HCT116 (cell line): ENCODE measurements around the gene C11orf42. TPM values are rescaled to one million over a fixed set of nuclear protein-coding genes. Genes with fewer than 3 reads are reported as not detected.
A peak's percentile ranks its signal among the peaks of the same experiment; 100 is the strongest.

Source experiments
- ATAC-seq: fragments of 200-7000 bp; cut with Tn5 transposase; 2 replicates; pipeline ENCODE4 v1.9.1; 2020; ENCODE audit warnings: mild to moderate bottlenecking, moderate library complexity
- BruUV-seq: library from RNA; stranded (reverse); fragments of 400-500 nt; replicated peaks from 2 replicates; lab custom pipeline; 2021; lab: Mats Ljungman, UMichigan
- CTCF ChIA-PET: fragments of 300-600 bp; sonication (Branson Sonifier 250); formaldehyde crosslinking; loops from one replicate; lab custom pipeline; 2021; ENCODE audit warnings: antibody characterized with exemption; lab: Charles Lee
- POLR2A ChIA-PET: fragments of 300-600, 350-600 bp; sonication (Branson Sonifier 250); formaldehyde crosslinking; loops from one replicate; lab custom pipeline; 2021; ENCODE audit warnings: antibody characterized with exemption; lab: Charles Lee
- RAD21 ChIA-PET, 2 experiments: fragments of 300-600 bp; sonication (Branson Sonifier 250); formaldehyde crosslinking; loops; one replicate each; lab custom pipeline; 2023; ENCODE audit warnings: low total read pairs in 2 of 2; ENCODE audit not compliant: uncharacterized antibody in 2 of 2, unreplicated experiment in 2 of 2, low non-redundant PET in 1 of 2; lab: Charles Lee
- DNase-seq: peaks from one replicate; pipeline ENCODE4 v3.0.0-alpha.2; 2010; ENCODE audit warnings: low read depth, low spot score
- H2AFZ ChIP-seq: fragments of 200-600 bp; shearing (Covaris generic), sonication (generic); 2 replicates; pipeline ENCODE4 v1.6.1; 2017; ENCODE audit warnings: low read depth, mixed run types, mixed read lengths, antibody characterized with exemption, low read length; ENCODE audit not compliant: poor library complexity, severe bottlenecking
- H3K27ac ChIP-seq: 2 replicates; pipeline ENCODE4 v1.5.1; 2012; ENCODE audit warnings: low read depth, low read length
- H3K27me3 ChIP-seq: fragments of 200-600 bp; sonication (generic); 2 replicates; pipeline ENCODE4 v1.6.1; 2016; ENCODE audit warnings: mixed run types, low read length, mixed read lengths; ENCODE audit not compliant: insufficient read depth
- H3K36me3 ChIP-seq, 2 experiments: fragments of 200-500 bp in 1 of 2; fragments of 200-600 bp in 1 of 2; sonication (Bioruptor generic) in 1 of 2; sonication (generic) in 1 of 2; 2 replicates each; pipeline versions ENCODE4 v1.5.1 to v1.6.1; 2014 to 2016; ENCODE audit warnings: low read length in 2 of 2, inconsistent platforms in 1 of 2, mixed read lengths in 1 of 2, mixed run types in 1 of 2; ENCODE audit not compliant: insufficient read depth in 2 of 2, control insufficient read depth in 1 of 2
- H3K4me1 ChIP-seq, 2 experiments: fragments of 200-600 bp in 1 of 2; sonication (generic) in 1 of 2; 2 replicates each; pipeline versions ENCODE4 v1.5.1 to v1.6.1; 2012 to 2017; ENCODE audit warnings: low read length in 2 of 2, inconsistent platforms in 1 of 2, mild to moderate bottlenecking in 1 of 2, mixed read lengths in 1 of 2, mixed run types in 1 of 2, moderate library complexity in 1 of 2; ENCODE audit not compliant: insufficient read depth in 2 of 2, control insufficient read depth in 1 of 2
- H3K4me2 ChIP-seq: fragments of 200-600 bp; sonication (generic); 2 replicates; pipeline ENCODE4 v1.6.1; 2017; ENCODE audit warnings: mixed run types, low read length, mixed read lengths
- H3K4me3 ChIP-seq, 2 experiments: fragments of 200-600 bp in 1 of 2; sonication (generic) in 1 of 2; replicated peaks in 1 of 2; 2 replicates each; pipeline ENCODE4 v1.5.1; 2011 to 2016; ENCODE audit warnings: low read length in 2 of 2, control low read depth in 1 of 2, low read depth in 1 of 2, mild to moderate bottlenecking in 1 of 2, mixed read lengths in 1 of 2, mixed run types in 1 of 2
- H3K79me2 ChIP-seq: fragments of 200-600 bp; sonication (generic); 2 replicates; pipeline ENCODE4 v1.6.1; 2017; ENCODE audit warnings: mild to moderate bottlenecking, mixed run types, low read length, moderate library complexity, mixed read lengths; ENCODE audit not compliant: insufficient read depth
- H3K9ac ChIP-seq: fragments of 200-600 bp; sonication (generic); 2 replicates; pipeline ENCODE4 v1.6.1; 2016; ENCODE audit warnings: low read length, mixed read lengths
- H3K9me2 ChIP-seq: fragments of 200-600 bp; sonication (generic), shearing (Covaris generic); 2 replicates; pipeline ENCODE4 v1.6.1; 2017; ENCODE audit warnings: mixed run types, mild to moderate bottlenecking, moderate library complexity; ENCODE audit not compliant: insufficient read depth
- H3K9me3 ChIP-seq, 2 experiments: fragments of 200-500 bp in 1 of 2; fragments of 200-600 bp in 1 of 2; sonication (Bioruptor generic) in 1 of 2; sonication (generic) in 1 of 2; 2 replicates each; pipeline ENCODE4 v1.6.1; 2014 to 2017; ENCODE audit warnings: low read length in 2 of 2, mixed read lengths in 2 of 2, inconsistent platforms in 1 of 2, low read depth in 1 of 2, mild to moderate bottlenecking in 1 of 2, mixed run types in 1 of 2, moderate library complexity in 1 of 2; ENCODE audit not compliant: control insufficient read depth in 1 of 2, insufficient read depth in 1 of 2
- H4K20me1 ChIP-seq: fragments of 200-600 bp; sonication (generic), shearing (Covaris generic); 2 replicates; pipeline ENCODE4 v1.6.1; 2017; ENCODE audit warnings: mixed run types, mild to moderate bottlenecking, moderate library complexity; ENCODE audit not compliant: insufficient read depth
- CBX3 ChIP-seq: IDR thresholded peaks from 2 replicates; pipeline ENCODE4 v1.6.1; 2012; ENCODE audit warnings: low read depth
- EGR1 ChIP-seq: IDR thresholded peaks from 2 replicates; pipeline ENCODE4 v1.6.1; 2012; ENCODE audit warnings: low read depth
- ELF1 ChIP-seq: IDR thresholded peaks from 2 replicates; pipeline ENCODE4 v1.6.1; 2012; ENCODE audit warnings: low read depth, borderline replicate concordance
- FOSL1 ChIP-seq: IDR thresholded peaks from 2 replicates; pipeline ENCODE4 v1.6.1; 2012; ENCODE audit warnings: low read depth
- POLR2A ChIP-seq: IDR thresholded peaks from 2 replicates; pipeline ENCODE4 v1.7.0; 2011; ENCODE audit warnings: borderline replicate concordance; ENCODE audit not compliant: insufficient read depth, insufficient read length; ENCODE audit errors: extremely low read depth
- POLR2AphosphoS5 ChIP-seq: IDR thresholded peaks from 2 replicates; pipeline ENCODE4 v1.6.1; 2011; ENCODE audit warnings: mild to moderate bottlenecking, low read depth, low read length, moderate library complexity
- RAD21 ChIP-seq: IDR thresholded peaks from 2 replicates; pipeline ENCODE4 v1.6.1; 2012; ENCODE audit warnings: low read depth, mild to moderate bottlenecking
- SIN3A ChIP-seq: IDR thresholded peaks from 2 replicates; pipeline ENCODE4 v1.6.1; 2012; ENCODE audit warnings: low read depth
- SRF ChIP-seq: IDR thresholded peaks from 2 replicates; pipeline ENCODE4 v1.6.1; 2012; ENCODE audit warnings: low read depth
- TCF7L2 ChIP-seq: IDR thresholded peaks from 2 replicates; pipeline ENCODE4 v1.7.0; 2011; ENCODE audit warnings: borderline replicate concordance, inconsistent platforms; ENCODE audit not compliant: insufficient read depth, insufficient read length; ENCODE audit errors: extremely low read depth
- intact Hi-C: fragments of 100-400 bp; cut with micrococcal nuclease; formaldehyde crosslinking; loops from 2 replicates; pipeline ENCODE4 v1.10.0; 2022
- total RNA-seq: library from RNA; stranded (reverse); gene quantifications from one replicate; pipeline ENCODE4 v1.2.1, GENCODE V29; 2021; ENCODE audit not compliant: unreplicated experiment
- TF ChIP-seq, protein P1 (sequence below): IDR thresholded peaks from 2 replicates; pipeline ENCODE4 v1.6.1; 2011; ENCODE audit warnings: mild to moderate bottlenecking, low read length, moderate library complexity; ENCODE audit not compliant: insufficient replicate concordance; ENCODE audit errors: extremely low read depth
- TF ChIP-seq, protein P2 (sequence below): IDR thresholded peaks from 2 replicates; pipeline ENCODE4 v1.6.1; 2012; ENCODE audit warnings: low read depth
- TF ChIP-seq, protein P3 (sequence below): IDR thresholded peaks from 2 replicates; pipeline ENCODE4 v1.6.1; 2012

C11orf42 gene
- total RNA-seq, 1 experiment from 2014 or later: not detected

DNA sequence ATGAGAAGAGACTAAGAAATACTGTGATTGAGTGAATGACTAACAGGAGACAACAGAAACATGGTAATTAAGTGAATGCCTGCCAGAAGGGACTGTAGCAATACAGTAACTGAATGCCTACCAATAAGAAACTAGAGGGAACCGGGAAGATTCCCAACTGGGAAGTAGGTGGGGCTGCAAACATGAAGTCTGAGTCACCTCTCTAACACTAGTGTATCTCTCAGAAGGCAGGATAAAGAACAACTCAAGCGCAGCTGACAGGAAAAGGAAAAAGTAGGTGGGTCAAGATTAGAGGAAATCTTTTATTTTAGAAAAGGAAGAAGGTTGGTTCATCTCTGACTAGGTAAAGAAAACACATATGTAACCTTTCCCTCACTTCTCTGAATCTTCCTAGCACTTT lies 14.0 kb downstream of the C11orf42 start:
- DNase-seq (no peak), ATAC-seq (peak; percentile 40; the same call in 1 of the 2 replicates)
- Histone ChIP-seq H3K4me2 (no peak overlapping the region), H3K27ac (no peak overlapping the region), H2AFZ (no peak overlapping the region), H3K79me2 (no peaks in the 10 kb centered on the region), H3K36me3 (peaks cover 13 to 26% of the 10 kb centered on the region in 2 experiments; a peak in 3 of 4 replicates), H3K9ac (no peak overlapping the region), H3K4me1 (peaks cover 0 to 7% of the 10 kb centered on the region in 2 experiments; a peak in 1 of 4 replicates), H3K4me3 (no peak overlapping the region), H4K20me1 (no peaks in the 10 kb centered on the region), H3K9me2 (no peaks in the 10 kb centered on the region), H3K9me3 (no peaks in the 10 kb centered on the region), H3K27me3 (no peaks in the 10 kb centered on the region)
- CTCF ChIA-PET: no interaction called here
- intact Hi-C loops: no loop called here
- BruUV-seq: no TSS peak
- TF ChIP-seq SRF (no peak), CBX3 (no peak), ELF1 (no peak), EGR1 (no peak), TCF7L2 (no peak), RAD21 (no peak), SIN3A (no peak), FOSL1 (no peak), POLR2A (no peak), POLR2AphosphoS5 (no peak)
- TF ChIP-seq, protein P1, sequence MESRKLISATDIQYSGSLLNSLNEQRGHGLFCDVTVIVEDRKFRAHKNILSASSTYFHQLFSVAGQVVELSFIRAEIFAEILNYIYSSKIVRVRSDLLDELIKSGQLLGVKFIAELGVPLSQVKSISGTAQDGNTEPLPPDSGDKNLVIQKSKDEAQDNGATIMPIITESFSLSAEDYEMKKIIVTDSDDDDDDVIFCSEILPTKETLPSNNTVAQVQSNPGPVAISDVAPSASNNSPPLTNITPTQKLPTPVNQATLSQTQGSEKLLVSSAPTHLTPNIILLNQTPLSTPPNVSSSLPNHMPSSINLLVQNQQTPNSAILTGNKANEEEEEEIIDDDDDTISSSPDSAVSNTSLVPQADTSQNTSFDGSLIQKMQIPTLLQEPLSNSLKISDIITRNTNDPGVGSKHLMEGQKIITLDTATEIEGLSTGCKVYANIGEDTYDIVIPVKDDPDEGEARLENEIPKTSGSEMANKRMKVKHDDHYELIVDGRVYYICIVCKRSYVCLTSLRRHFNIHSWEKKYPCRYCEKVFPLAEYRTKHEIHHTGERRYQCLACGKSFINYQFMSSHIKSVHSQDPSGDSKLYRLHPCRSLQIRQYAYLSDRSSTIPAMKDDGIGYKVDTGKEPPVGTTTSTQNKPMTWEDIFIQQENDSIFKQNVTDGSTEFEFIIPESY: no peak
- TF ChIP-seq, protein P2, sequence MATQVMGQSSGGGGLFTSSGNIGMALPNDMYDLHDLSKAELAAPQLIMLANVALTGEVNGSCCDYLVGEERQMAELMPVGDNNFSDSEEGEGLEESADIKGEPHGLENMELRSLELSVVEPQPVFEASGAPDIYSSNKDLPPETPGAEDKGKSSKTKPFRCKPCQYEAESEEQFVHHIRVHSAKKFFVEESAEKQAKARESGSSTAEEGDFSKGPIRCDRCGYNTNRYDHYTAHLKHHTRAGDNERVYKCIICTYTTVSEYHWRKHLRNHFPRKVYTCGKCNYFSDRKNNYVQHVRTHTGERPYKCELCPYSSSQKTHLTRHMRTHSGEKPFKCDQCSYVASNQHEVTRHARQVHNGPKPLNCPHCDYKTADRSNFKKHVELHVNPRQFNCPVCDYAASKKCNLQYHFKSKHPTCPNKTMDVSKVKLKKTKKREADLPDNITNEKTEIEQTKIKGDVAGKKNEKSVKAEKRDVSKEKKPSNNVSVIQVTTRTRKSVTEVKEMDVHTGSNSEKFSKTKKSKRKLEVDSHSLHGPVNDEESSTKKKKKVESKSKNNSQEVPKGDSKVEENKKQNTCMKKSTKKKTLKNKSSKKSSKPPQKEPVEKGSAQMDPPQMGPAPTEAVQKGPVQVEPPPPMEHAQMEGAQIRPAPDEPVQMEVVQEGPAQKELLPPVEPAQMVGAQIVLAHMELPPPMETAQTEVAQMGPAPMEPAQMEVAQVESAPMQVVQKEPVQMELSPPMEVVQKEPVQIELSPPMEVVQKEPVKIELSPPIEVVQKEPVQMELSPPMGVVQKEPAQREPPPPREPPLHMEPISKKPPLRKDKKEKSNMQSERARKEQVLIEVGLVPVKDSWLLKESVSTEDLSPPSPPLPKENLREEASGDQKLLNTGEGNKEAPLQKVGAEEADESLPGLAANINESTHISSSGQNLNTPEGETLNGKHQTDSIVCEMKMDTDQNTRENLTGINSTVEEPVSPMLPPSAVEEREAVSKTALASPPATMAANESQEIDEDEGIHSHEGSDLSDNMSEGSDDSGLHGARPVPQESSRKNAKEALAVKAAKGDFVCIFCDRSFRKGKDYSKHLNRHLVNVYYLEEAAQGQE: no peak
- TF ChIP-seq, protein P3, sequence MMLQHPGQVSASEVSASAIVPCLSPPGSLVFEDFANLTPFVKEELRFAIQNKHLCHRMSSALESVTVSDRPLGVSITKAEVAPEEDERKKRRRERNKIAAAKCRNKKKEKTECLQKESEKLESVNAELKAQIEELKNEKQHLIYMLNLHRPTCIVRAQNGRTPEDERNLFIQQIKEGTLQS: no peak
- POLR2A ChIA-PET: no interaction called here
- RAD21 ChIA-PET: no interaction called here
